Measurements from ENCODE around the gene BAHCC1. TPM values are rescaled to one million over a fixed set of nuclear protein-coding genes. Genes with fewer than 3 reads are reported as not detected.
A peak's percentile ranks its signal among the peaks of the same experiment; 100 is the strongest.

The BAHCC1 gene
- total and polyA plus RNA-seq, 2 of the 8 experiments (the other 6 are each of a cell fraction or from before 2014, with no cell fraction given): 0.26 to 0.58 TPM

DNA sequence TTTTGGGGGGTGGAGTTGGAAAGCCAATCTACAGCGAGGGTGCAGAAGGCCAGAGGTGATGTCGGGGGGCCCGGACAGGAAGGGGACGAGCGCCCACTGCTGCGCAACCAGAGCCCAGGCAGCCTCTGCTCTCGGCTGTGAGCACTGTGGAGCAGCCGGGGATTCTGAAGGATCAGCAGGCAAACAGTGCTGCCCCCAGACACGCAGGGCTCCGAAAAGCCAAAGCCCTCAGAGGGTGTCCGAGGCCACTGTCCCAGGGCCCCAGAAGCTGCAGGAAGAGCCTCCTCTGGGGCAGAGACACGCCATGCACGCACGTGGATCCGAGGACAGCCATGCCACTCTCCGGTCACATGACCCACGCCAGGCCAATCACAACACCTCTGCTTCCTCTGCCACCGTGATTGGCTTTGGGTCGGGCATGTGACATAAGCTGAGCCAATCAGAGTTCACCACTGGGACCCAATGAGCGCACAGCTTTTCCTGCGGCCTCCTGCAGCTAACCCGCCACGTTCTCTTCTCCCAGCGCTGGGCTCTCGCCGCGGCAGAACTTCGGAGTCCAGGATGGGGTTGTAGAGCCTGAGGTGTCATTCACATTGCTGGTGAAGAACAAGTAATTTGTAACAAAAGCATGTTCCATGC lies 76.7 kb downstream of the BAHCC1 start (continued):
- TF ChIP-seq, protein P1, sequence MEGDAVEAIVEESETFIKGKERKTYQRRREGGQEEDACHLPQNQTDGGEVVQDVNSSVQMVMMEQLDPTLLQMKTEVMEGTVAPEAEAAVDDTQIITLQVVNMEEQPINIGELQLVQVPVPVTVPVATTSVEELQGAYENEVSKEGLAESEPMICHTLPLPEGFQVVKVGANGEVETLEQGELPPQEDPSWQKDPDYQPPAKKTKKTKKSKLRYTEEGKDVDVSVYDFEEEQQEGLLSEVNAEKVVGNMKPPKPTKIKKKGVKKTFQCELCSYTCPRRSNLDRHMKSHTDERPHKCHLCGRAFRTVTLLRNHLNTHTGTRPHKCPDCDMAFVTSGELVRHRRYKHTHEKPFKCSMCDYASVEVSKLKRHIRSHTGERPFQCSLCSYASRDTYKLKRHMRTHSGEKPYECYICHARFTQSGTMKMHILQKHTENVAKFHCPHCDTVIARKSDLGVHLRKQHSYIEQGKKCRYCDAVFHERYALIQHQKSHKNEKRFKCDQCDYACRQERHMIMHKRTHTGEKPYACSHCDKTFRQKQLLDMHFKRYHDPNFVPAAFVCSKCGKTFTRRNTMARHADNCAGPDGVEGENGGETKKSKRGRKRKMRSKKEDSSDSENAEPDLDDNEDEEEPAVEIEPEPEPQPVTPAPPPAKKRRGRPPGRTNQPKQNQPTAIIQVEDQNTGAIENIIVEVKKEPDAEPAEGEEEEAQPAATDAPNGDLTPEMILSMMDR (IDR thresholded peaks at IDR 0.05; ENCODE audit: control extremely low read depth in 1 of 3, insufficient read depth in 1 of 3, low read depth in 1 of 3, low read length in 3 of 3): peak in 1 of 3 experiments; percentile 2; a peak in 2 of 4 replicates
- TF ChIP-seq POU5F1 (IDR thresholded peaks at IDR 0.05; ENCODE audit: low read depth, low read length) (no peak), SAP30 (IDR thresholded peaks at IDR 0.05; ENCODE audit: insufficient read depth, insufficient replicate concordance, low read length) (no peak), SP1 (IDR thresholded peaks at IDR 0.05; ENCODE audit: low read depth, low read length) (0 out of 2 replicates have a peak, but pooled peaks have one; percentile 19), RAD21 (IDR thresholded peaks at IDR 0.05 in 1 of 2, conservative IDR thresholded peaks at IDR 0.05 in 1 of 2; ENCODE audit: low read depth in 2 of 2, low read length in 2 of 2) (peak in 1 of 2 experiments; percentile 37; a peak in 3 of 4 replicates), EGR1 (IDR thresholded peaks at IDR 0.05; ENCODE audit: borderline replicate concordance, low read depth, low read length) (no peak)
- TF ChIP-seq, protein P2, sequence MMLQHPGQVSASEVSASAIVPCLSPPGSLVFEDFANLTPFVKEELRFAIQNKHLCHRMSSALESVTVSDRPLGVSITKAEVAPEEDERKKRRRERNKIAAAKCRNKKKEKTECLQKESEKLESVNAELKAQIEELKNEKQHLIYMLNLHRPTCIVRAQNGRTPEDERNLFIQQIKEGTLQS (IDR thresholded peaks at IDR 0.05; ENCODE audit: insufficient read depth, low read depth, low read length): peak; percentile 85
- TF ChIP-seq, protein P3, sequence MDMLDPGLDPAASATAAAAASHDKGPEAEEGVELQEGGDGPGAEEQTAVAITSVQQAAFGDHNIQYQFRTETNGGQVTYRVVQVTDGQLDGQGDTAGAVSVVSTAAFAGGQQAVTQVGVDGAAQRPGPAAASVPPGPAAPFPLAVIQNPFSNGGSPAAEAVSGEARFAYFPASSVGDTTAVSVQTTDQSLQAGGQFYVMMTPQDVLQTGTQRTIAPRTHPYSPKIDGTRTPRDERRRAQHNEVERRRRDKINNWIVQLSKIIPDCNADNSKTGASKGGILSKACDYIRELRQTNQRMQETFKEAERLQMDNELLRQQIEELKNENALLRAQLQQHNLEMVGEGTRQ (IDR thresholded peaks at IDR 0.05; ENCODE audit: low read length): peak; percentile 95

All from H1 (cell line).